GM21447 (cell line): ENCODE results near the gene WDR31.
"Not testable (repeated sequence)": the region's sequence is repeated elsewhere in the genome, so short reads cannot be mapped to it uniquely, and the experiment has no call there.

Experiments
- ATAC-seq: cut with Tn5 transposase; IDR thresholded peaks from one replicate; pipeline ENCODE4 v1.9.1; 2021; ENCODE audit not compliant: unreplicated experiment

Gene WDR31

DNA sequence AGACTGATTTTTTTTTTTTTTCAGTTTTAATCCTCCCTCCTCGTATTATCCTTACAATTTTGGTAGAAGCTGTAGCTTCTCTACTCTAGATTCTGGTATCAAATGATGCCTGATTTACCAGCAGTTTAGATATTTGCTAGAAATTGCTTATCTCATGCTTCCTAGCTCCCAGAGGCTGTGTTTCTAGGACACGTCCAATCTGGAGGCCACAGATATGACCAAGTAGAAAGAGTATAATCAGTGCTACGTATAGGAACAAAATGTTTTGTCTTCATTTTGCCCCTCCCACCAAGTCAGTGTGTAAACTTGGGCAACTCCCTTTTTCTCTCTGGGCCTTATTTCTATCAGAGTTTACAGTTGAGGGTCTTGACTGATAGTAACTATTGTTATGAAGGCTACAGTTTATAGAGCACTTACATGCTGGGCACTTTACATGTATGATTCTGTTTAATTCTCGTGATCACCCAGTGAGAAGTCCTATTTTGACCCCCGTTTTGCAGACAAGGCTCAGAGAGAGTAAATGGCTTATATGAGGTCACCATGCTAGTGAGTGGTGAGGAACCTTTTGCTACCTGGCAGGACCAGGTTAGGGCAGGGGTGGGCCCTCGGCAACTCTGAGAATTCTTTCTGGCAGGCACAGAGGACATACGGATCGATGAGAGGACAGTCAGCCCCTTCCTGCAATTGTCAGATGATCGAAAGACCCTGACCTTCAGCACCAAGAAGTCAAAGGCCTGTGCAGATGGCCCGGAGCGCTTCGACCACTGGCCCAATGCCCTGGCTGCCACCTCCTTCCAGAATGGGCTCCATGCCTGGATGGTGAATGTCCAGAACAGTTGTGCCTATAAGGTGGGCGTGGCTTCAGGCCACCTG lies 29.1 kb upstream of the WDR31 start:
- ATAC-seq = no peak

DNA sequence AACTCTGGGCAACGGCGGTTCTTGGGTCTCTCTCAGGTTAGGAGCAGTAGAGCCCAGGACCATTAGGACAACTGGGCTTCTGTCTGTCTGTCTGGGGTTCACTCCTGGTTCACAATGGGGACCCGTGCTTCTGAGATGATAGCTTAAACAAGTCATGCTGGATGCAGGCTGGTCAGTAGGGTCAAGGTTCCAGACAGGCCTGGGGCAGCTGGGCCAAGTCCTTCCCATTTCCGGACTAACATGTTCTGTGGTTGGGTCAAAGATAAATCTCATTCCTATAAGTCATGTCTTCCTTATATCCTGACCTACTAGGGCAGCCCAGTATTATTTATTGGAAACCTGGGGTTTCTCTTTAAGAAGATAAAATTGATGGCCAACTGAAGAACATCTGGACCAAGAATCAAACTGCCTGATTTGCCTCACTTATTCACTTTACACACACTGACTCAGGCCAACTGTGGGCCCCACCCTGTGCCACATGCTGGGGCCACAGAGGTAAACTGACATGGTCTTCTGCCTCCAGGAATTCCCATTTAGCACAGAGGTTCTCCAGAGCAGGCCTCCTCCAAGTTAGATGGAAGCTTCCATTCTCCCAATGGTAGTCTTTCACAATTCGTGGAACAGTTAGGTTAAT lies 28.4 kb upstream of the WDR31 start:
- no peak for ATAC-seq

DNA sequence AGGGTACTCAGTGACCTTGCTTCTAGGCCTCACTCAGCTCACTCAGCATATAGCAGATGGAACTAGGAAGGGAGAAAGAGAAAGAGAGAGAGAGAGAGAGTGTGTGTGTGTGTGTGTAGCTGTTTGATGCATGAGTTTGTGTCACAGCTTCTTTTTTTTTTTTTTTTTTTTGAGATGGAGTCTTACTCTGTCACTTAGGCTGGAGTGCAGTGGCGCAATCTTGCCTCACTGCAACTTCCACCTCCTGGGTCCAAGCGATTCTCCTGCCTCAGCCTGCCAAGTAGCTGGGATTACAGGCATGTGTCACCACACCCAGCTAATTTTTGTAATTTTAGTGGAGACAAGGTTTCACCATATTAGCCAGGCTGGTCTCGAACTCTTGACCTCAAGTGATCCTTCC lies 25.6 kb upstream of the WDR31 start:
- not testable (repeated sequence) for ATAC-seq

DNA sequence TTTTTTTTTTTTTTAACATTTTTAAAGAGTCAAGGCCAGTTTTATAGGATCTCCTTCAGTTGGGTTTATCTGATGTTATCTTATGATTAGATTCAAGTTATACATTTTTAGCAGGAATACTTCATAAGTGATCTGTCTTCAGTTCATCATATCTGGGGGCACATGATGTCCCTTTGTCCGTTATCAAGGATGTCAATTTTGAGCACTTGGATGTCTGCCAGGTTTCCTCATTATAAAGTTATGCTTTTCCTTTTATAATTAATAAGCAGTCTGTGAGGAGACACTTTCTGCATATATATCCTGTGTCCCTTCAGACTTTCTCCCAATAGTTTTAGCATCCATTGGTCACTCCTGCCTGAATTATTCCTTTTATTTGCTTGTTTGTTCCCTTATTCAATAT lies 24.9 kb upstream of the WDR31 start:
- no peak for ATAC-seq

DNA sequence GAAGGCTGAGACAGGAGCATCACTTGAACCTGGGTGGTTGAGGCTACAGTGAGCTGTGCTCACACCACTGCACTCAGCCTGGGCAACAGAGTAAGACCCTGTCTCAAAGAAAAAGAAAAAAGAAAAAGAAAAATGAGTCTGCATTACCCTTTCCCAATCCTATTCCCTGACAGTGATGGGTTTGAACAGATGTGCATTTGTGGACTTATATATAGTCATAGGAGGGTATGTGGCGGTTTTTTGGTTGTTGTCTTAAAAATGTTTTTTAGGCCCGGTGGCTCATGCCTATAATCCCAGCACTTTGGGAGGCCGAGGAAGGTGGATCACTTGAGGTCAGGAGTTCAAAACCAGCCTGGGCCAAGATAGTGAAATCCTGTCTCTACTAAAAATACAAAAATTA lies 23.3 kb upstream of the WDR31 start:
- ATAC-seq = no peak

DNA sequence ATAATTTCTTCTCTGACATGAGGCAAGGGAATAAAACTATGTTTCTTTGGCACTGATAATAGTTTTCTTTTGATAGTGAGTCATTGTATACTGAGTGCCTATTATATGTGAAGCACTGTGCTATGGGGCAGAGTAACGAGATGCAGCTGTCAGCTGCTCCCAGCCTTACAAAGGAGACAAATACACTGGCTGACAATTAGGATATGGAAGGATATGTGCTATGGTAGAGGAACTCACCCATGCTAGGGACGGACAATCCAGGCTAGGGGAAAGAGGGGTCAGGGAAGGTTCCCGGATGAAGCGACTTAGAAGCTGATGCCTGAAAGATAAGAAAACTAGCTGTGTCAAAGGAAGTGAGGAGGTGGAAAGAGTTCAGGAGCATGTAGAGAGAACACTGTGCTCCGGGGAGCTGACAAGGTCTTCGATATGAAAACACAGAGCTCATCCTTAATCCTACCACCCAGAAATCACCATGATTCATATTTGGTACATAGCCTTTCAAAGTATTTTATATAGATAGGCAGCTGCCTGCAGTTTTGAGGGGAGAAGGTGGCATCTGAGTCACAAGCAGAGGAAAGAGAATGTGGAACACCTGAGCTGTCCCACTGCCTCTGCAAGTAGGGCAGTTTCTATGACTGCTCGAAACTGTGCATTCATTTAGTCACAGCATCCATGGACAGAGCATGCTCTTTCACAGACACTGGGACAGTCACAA lies 21.4 kb upstream of the WDR31 start:
- ATAC-seq = no peak

DNA sequence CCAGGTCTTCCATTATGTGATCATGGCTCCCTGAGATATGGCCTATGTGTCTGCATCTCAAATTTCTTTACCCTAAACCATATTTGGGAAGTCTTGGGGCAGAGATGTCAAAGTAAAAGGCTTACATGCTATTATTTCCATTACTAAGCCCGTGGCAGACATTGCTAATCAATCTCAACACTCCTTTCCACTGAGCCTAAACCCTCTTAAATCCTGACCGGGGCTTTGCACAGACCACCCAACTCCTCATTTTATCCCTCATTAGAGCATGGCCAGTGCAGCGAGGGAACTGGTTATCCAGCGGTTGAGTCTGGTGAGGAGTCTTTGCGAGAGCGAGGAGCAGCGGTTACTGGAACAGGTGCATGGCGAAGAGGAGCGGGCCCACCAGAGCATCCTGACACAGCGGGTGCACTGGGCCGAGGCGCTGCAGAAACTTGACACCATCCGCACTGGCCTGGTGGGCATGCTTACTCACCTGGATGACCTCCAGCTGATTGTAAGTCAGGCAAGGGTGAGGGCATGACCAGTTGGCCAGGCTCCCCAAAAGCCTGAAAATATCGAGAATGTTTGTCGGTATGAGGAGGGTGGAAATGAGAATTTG lies 20.3 kb upstream of the WDR31 start:
- no peak for ATAC-seq

DNA sequence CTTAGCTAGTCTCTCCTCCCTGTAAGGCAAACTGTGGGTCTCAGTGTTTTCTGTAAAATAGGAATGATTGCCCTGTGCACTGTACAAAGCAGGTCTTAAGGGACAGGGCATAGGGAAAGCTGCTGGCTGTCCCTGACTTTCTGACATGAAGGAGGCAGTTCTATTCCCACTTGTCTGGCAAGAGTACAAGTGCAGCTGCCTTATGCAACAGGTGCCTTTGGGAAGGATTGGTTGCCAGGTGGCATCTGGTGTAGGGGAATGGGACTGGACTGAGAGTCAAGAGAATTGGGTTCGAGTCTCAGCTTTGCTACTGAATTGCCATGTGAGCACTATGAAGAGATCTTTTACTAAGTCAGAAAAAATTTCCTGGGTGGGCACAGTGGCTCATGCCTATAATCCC lies 19.3 kb upstream of the WDR31 start:
- no peak for ATAC-seq

DNA sequence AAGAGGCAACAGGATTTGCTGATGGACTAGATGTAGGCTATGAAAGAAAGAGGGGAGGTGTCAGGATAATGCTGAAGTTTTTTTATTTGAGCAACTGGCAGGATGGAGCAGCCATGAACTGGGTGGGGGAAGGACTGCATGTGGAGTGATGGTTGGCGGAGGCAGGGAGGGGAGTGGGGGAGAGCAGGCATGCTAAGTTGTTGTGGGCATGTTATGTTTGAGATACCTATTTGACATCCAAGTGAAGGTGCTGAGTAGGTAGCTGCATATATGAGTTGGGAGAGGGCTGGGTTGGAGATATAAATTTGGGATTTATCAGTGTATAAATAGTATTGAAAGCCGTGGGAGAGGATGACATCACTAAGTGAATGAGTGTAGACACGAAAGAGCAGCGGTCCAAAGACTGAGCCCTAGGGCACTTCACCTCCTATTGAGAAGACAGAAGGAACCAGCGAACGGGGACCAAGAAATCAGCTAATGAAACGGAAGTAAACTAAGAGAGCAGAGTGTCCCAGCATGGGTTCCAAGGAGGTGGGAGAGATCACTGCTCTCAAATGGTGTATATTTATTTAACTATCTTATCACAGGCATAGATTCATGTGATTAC lies 16.7 kb upstream of the WDR31 start:
- no peak for ATAC-seq

DNA sequence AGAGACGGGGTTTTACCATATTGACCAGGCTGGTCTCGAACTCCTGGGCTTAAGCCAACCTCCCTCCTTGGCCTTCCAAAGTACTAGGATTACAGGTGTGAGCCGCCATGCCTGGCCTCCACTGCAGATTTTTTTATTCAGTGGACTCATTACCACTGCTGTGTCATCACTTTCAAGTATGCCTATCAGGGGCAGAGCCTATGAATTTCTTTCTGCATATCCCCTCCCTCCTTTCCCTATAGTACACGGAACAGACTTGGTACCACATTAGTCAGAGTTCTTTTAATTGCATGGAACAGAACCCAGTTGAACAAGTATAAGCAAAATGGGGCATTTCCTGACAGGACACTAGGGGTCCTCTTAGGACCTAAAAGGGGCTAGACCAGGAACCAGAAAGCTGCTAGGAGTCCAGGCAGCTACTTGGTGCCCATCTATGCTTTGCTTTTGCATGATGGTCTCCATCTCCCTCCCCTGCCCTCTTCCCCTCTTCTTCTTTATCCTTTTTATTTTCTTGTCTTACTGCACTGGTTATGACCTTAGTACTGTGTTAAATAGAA lies 15.0 kb upstream of the WDR31 start:
- ATAC-seq = no peak

DNA sequence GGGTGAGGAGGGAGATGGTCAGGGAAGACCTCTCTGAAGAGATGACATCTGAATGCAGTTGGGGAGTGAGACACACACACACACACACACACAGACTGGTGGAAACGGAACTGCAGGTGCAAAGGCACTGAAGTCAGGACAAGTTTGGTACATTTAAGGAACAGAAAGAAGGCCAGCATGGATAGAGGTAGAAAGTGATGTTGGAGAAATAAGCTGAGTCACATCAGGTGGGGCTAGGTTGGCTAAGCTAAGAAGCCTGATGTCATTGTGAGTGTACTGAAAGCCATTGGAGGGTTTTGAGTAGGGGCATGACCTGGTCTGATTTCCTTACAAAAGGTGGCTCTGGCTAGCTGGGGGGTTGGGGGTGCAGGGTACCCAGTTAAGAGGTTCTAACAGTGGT lies 12.3 kb upstream of the WDR31 start:
- no peak for ATAC-seq

DNA sequence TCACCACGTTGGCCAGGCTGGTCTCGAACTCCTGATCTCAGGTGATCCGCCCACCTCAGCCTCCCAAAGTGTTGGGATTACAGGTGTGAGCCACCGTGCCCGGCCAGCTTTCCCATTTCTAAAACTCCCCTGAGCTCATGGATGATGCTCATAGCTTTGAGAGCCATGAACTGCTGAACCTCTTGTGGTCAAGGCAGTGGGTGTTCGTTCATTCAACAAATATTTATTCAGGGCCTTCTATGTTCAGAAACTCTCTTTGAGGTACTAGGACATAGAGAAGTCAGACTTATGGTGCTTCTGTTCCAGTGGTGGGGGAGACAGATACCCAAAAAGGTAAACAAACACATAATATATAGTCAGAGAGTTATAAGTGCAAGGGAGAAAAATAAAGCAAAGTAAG lies 11.9 kb upstream of the WDR31 start:
- ATAC-seq = no peak

DNA sequence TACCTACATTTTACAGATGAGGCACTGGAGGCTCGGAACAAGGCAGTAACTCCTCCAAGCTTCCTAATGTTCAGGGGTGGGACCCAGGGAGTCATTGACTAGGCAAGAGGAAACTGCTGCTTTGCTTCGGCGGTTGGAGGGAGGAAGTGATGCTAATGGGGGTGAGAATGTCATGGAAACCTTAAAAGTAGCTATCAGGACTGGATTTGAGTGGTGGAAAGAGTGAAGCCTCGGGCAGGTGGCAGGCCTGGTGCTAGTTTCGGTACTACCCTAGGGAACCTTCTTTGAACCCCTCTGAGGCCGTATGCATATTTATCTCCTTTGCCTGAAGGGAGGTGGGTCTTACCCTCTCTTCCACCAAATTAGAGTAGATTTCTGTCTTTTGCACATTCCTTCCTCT lies 10.9 kb upstream of the WDR31 start:
- ATAC-seq = peak; percentile 38

DNA sequence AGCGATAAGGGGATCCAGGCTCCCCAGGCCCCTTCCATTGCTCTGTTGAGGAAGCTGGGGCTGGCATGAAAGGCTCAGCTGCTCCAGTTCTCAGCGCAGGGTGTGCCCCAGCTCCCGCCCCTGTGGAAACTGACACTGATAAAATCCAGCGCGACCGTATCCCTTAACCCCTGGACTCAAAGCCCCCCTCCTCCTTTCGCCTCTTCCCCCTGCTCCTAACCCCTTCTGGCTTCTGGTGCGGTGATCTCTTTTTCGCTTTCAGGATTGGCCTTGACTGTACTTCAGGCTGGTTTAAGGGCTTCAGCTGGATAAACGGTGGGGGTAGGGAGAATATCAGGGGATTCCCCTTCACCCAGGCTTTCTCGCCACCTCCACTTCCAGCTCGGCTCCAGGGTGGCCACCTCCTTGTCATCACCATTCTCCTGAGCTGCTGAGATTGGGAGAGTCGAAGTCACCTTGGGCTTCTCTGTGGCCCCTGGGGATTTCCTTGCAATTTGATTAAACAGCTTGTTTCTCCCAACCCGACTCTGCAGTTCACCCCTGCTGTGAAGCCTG lies 10.1 kb upstream of the WDR31 start:
- peak; percentile 44 for ATAC-seq

DNA sequence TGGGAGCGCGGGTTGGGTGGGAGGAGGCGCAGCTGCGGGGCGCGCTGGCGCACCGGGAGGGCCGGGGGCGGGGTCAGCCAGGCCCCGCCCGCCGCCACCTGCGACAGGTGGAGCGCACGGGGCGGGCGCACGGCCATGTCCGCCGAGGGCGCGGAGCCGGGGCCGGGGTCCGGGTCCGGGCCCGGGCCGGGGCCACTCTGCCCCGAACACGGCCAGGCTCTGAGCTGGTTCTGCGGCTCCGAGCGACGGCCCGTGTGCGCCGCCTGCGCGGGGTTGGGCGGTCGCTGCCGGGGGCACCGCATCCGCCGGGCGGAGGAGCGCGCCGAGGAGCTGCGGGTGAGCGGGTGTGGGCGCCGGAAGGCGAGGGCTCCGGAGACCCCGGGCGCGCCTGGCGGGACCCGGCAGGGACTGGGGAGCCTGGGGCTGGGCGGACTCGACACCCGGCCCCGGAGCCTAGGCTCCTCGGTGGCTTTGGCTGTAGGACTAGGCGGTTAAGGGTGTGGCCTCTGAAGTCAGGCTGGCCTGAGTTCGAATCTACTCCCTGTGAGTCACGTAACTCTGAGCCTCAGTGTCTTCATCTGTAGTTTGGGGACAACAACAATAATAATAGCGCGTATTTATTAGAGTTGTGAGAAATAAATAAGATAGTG lies 9.5 kb upstream of the WDR31 start, which contains the start of gene BSPRY:
Gene BSPRY, plus strand, starts transcription at position 97 of the 650 bp plus-strand sequence. Its CDS starts 39 bp downstream, at position 136.
- peak; percentile 29 for ATAC-seq

DNA sequence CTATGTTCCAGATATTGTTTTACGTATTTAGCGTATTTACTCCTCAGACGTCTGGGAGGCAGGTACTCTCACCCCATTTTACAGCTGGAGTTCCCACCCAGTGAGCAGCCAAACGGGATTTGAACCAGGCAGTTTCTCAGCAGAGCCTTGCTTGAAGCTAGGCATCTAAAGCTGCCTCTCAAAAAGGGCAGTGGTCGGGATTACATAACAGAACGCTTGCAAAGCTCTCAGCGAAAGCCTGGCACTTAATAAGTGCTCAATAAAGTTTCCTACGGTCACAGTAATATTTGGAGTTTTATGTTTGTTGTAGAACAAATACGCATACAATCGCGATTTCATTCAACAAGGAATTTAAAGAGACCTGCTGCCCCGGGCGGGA lies 9.0 kb upstream of the WDR31 start:
- no peak for ATAC-seq

DNA sequence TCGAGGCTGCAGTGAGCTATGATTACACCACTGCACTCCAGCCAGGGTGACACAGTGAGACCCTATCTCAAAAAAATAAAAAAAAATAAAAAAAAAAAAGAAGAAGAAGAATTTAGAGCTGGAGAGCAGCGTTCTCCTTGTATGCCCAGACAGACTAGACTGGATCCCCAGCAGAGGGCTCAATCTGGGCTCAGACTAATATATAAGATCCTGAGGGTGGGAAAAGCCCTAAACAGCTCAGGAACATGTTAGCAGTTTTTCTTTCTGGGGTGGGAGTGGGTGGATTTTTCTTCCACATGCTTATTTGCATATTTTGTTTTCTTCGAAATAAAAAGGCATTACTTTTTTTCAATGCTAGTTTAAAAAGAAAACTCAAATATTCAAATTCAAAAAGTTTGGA lies 8.4 kb upstream of the WDR31 start:
- ATAC-seq = no peak

DNA sequence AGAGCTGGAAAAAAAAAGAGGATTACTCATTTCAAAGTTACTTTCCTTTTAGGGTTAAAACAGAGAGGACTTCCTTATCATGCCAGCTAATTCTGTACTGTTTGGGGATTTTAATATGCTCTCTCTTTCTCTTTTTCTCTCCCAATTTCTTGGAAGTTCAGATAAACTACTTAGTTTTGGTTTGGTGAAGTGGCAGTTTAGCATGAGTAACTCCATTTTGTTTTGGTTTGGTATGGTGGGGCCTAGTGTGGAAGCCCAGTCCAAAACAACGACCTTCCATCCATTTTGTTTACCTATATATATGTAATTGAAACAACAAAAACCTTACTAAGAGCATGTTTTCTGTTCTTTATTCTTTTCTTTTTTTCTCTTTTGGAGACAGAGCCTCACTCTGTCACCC lies 5.6 kb upstream of the WDR31 start:
- ATAC-seq = no peak

DNA sequence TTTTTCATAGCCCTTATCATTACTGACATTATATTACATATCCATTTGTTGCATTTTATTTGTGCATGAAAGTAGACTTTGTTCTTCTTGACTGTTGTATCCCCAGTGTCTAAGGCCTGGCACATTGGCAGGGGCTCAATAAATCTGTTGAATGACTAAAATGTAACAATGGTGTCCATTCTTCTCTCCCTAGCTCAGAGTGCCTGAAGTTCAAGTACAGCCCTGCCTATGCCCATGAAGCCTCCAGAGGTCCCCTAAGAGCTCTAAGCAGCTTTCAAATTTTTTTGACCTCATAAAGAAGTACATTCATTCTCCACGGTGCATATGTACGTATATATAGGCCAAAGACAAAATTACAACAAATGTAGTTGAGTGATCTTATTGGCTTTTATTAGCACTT lies 5.1 kb upstream of the WDR31 start:
- no peak for ATAC-seq

DNA sequence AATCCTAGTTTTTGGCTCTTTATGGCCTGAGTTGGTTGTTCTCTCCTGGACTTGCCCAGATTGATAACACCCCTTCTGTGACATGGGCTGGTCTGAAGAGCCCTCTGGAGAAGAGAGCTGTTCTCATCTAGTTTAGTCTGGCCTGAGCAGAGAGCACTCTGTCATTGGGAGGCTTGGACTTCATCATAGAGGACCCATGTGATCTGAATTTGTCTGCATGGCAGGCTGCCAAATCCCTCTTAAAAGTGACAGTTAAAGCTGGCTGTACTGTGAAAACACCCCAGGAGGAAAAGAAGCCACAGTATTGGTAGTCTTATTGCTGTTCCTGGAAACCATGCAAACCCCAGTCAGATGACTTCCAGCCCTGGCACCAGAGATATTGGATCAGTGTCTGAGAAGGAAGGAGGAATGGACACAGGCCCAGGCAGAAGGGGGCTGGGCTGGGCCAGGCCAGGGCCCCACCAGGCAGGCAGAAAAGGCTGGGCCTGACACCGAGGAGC lies 3.7 kb upstream of the WDR31 start:
- no peak for ATAC-seq
